Effector memory CD8-positive, alpha-beta T cell (primary cell): Measurements from ENCODE around the gene ALG6.
"Not testable (repeated sequence)": the region's sequence is repeated elsewhere in the genome, so short reads cannot be mapped to it uniquely, and the experiment has no call there.

ENCODE experiments used
- ATAC-seq: fragments of 150-1000 bp; cut with Tn5 transposase; replicated peaks from 2 replicates; pipeline ENCODE4 v1.10.0; 2021; ENCODE audit warnings: mild to moderate bottlenecking, moderate library complexity
- DNase-seq, 3 experiments: peaks; one replicate each; pipeline ENCODE4 v3.0.0; 2021
- H3K27ac Mint-ChIP-seq, 2 donors: one replicate each; pipeline ENCODE4 v1.8.0; 2022; ENCODE audit warnings: mild to moderate bottlenecking in 2 of 2, mixed read lengths in 2 of 2, moderate library complexity in 2 of 2
- H3K27me3 Mint-ChIP-seq, 2 donors: one replicate each; pipeline ENCODE4 v1.8.0; 2022; ENCODE audit warnings: mixed read lengths in 2 of 2
- H3K36me3 Mint-ChIP-seq: one replicate; pipeline ENCODE4 v1.8.0; 2022; ENCODE audit warnings: mild to moderate bottlenecking, moderate library complexity, mixed read lengths; ENCODE audit not compliant: insufficient read depth
- H3K4me1 Mint-ChIP-seq, 2 donors: one replicate each; pipeline ENCODE4 v1.8.0; 2022; ENCODE audit warnings: low read depth in 2 of 2, mixed read lengths in 2 of 2
- H3K4me3 Mint-ChIP-seq, 2 donors: one replicate each; pipeline ENCODE4 v1.8.0; 2022; ENCODE audit warnings: mild to moderate bottlenecking in 2 of 2, mixed read lengths in 2 of 2, moderate library complexity in 2 of 2
- H3K9me3 Mint-ChIP-seq, 2 donors: one replicate each; pipeline ENCODE4 v1.8.0; 2022; ENCODE audit warnings: mixed read lengths in 2 of 2

Gene ALG6

GRCh38 chr1:63343922-63344321 lies 23.5 kb upstream of the ALG6 start:
- no peak overlapping the region for H3K27ac Mint-ChIP-seq
- H3K27me3 Mint-ChIP-seq, result peaks cover 38 to 63% of the 10 kb centered on the region in 2 donors
- no peak for DNase-seq
- no peaks in the 10 kb centered on the region for H3K4me1 Mint-ChIP-seq
- no peak overlapping the region for H3K4me3 Mint-ChIP-seq
- no peak for ATAC-seq
- no peaks in the 10 kb centered on the region for H3K36me3 Mint-ChIP-seq
- no peaks in the 10 kb centered on the region for H3K9me3 Mint-ChIP-seq

GRCh38 chr1:63350320-63350719 lies 17.1 kb upstream of the ALG6 start:
- DNase-seq (no peak), ATAC-seq (no peak)
- no peak overlapping the region for H3K27ac Mint-ChIP-seq
- no peaks in the 10 kb centered on the region for H3K36me3 Mint-ChIP-seq
- H3K9me3 Mint-ChIP-seq, result no peaks in the 10 kb centered on the region
- H3K4me3 Mint-ChIP-seq, result no peak overlapping the region
- no peaks in the 10 kb centered on the region for H3K4me1 Mint-ChIP-seq
- H3K27me3 Mint-ChIP-seq, result peaks cover 51 to 61% of the 10 kb centered on the region in 2 donors

GRCh38 chr1:63352736-63353135 lies 14.7 kb upstream of the ALG6 start:
- DNase-seq, result no peak
- Mint-ChIP-seq H3K4me3 (no peak overlapping the region), H3K4me1 (no peaks in the 10 kb centered on the region), H3K27me3 (peaks cover 44 to 53% of the 10 kb centered on the region in 2 donors), H3K27ac (no peak overlapping the region), H3K9me3 (no peaks in the 10 kb centered on the region), H3K36me3 (no peaks in the 10 kb centered on the region)
- no peak for ATAC-seq

DNA sequence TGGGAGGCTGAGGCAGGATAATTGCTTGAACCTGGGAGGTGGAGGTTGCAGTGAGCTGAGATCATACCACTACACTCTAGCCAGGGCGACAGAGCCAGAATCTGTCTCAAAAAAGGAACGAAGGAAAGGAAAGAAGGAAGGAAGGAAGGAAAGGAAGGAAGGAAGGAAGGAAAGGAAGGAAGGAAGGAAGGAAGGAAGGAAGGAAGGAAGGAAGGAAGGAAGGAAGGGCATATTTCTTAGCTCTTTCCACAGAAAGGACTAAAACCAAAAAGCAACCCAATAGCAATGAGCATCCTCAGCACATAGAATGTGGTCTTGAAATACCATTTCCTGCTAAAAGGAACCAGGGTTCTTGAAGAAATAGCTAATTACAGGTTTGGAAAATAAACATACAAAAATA lies 11.2 kb upstream of the ALG6 start:
- H3K36me3 Mint-ChIP-seq, H3K9me3 Mint-ChIP-seq, H3K27ac Mint-ChIP-seq, H3K4me3 Mint-ChIP-seq, DNase-seq, H3K4me1 Mint-ChIP-seq, ATAC-seq: not testable (repeated sequence)
- H3K27me3 Mint-ChIP-seq, result peaks cover 56 to 61% of the 10 kb centered on the region in 2 donors

DNA sequence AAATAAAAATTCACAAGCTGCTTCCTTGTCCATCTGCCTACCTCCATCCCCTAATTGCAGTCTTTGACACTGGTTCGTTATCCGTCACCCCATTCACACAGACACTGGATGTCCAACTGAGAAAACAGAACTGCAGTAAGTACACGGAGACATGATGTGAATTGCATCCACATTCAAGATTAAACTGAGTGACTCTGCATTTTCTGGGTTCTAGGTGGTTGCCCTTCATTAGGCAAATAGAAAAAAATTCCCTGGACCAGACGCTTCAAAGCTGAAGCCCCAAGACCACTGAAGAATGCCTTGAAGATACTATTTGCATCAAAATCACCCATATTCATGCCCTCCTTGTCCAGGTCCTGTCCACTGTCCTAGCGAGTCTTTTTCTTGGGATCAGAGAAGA lies 7.9 kb upstream of the ALG6 start:
- ATAC-seq (no peak), DNase-seq (no peak)
- Mint-ChIP-seq H3K9me3 (no peaks in the 10 kb centered on the region), H3K27me3 (peaks cover 38 to 61% of the 10 kb centered on the region in 2 donors), H3K36me3 (no peaks in the 10 kb centered on the region), H3K4me3 (no peak overlapping the region), H3K4me1 (no peaks in the 10 kb centered on the region), H3K27ac (no peak overlapping the region)

DNA sequence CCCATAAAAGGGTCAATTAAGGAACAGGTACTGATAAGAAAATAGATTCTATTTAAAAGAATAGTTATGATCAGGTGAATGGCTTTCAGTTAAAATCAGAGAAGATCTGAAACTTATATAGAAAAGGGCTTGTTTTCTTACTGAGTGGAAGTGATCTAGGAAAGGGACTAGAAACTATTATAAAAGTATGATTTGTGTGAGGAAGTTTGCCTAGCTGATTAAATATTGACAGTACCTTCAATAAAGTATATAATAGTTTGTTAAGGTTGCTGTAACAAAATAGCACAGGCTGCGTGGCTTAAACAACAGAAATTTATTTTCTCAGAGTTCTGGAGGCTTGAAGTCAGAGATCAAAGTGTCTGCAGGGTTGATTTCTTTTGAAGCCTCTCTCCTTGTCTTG lies 5.4 kb upstream of the ALG6 start:
- Mint-ChIP-seq H3K27ac (no peak overlapping the region), H3K4me1 (peaks cover 7 to 9% of the 10 kb centered on the region in 2 donors), H3K9me3 (no peaks in the 10 kb centered on the region), H3K4me3 (no peak overlapping the region), H3K27me3 (peaks cover 17 to 53% of the 10 kb centered on the region in 2 donors), H3K36me3 (no peaks in the 10 kb centered on the region)
- DNase-seq (no peak), ATAC-seq (no peak)

- Mint-ChIP-seq H3K36me3 (no peaks in the 10 kb centered on the region), H3K27ac (no peak overlapping the region), H3K27me3 (peaks cover 17 to 53% of the 10 kb centered on the region in 2 donors), H3K4me1 (peaks cover 8 to 10% of the 10 kb centered on the region in 2 donors), H3K4me3 (no peak overlapping the region), H3K9me3 (no peaks in the 10 kb centered on the region)
- no peak for ATAC-seq
- no peak for DNase-seq
These were observed 4.8 kb upstream of the ALG6 start for GRCh38 chr1:63362578-63362977.

GRCh38 chr1:63363014-63363413 lies 4.4 kb upstream of the ALG6 start:
- H3K4me3 Mint-ChIP-seq, result no peak overlapping the region
- no peaks in the 10 kb centered on the region for H3K9me3 Mint-ChIP-seq
- DNase-seq, result no peak

DNA sequence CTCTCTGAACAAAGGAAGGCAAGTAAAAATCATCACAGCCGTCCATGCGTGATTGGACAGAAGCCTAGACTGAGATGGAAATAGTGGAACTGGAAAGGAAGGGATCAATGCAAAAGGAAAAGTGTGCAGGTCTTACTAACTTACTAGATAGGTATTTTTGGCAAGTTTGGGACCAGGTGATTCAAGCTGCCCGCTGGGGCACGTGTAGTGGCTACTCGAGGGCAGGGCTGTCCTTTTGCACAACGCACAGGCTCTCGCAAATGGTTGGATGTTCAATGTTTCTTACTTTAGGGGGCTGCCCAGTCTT lies 566 bp upstream of the ALG6 start:
- peaks cover 4% of the 10 kb centered on the region for H3K36me3 Mint-ChIP-seq
- ATAC-seq, result no peak
- peaks cover 0 to 17% of the 10 kb centered on the region in 2 donors for H3K27me3 Mint-ChIP-seq
- peaks cover 18 to 23% of the 10 kb centered on the region in 2 donors for H3K4me1 Mint-ChIP-seq
- DNase-seq, result no peak
- H3K4me3 Mint-ChIP-seq, result peak overlapping the region; percentile 88 to 92
- H3K9me3 Mint-ChIP-seq, result no peaks in the 10 kb centered on the region
- H3K27ac Mint-ChIP-seq, result peak overlapping the region; percentile 87 to 93

More at GRCh38 chr1:63363014-63363413, 4.4 kb upstream of the ALG6 start:
- ATAC-seq, result no peak
- Mint-ChIP-seq H3K27ac (no peak overlapping the region), H3K27me3 (peaks cover 17 to 52% of the 10 kb centered on the region in 2 donors), H3K4me1 (peaks cover 8 to 12% of the 10 kb centered on the region in 2 donors), H3K36me3 (no peaks in the 10 kb centered on the region)

DNA sequence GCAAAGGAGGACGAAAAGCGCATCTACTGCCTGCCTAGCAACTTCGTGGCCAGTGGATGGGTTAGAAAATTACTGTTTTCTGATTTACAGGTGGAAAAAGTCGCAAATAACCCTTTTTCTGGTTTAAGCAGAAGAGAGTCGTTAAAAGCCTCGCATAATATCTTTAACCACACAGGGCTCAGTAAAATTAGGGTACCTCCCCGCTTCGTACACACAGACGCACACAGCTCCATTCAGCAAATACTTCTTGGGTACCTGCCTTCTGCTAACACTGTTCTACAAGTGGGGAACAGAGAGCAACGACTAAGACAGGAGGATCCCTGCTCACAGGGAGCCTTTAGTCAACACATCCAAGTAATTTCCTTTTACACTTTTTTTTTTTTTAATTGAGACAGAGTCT lies 704 bp downstream of the ALG6 start:
- Mint-ChIP-seq H3K9me3 (no peaks in the 10 kb centered on the region), H3K27me3 (peaks cover 0 to 5% of the 10 kb centered on the region in 2 donors), H3K4me3 (peak overlapping the region; percentile 88 to 92), H3K27ac (peak overlapping the region; percentile 88 to 93), H3K4me1 (peaks cover 18 to 23% of the 10 kb centered on the region in 2 donors), H3K36me3 (peaks cover 4% of the 10 kb centered on the region)
- DNase-seq (no peak), ATAC-seq (no peak)

GRCh38 chr1:63379583-63379982 lies 12.2 kb downstream of the ALG6 start:
- Mint-ChIP-seq H3K9me3 (no peaks in the 10 kb centered on the region), H3K4me3 (no peak overlapping the region), H3K27ac (no peak overlapping the region), H3K36me3 (peaks cover 20% of the 10 kb centered on the region), H3K27me3 (no peaks in the 10 kb centered on the region), H3K4me1 (peaks cover 15 to 19% of the 10 kb centered on the region in 2 donors)
- no peak for ATAC-seq
- DNase-seq, result no peak

DNA sequence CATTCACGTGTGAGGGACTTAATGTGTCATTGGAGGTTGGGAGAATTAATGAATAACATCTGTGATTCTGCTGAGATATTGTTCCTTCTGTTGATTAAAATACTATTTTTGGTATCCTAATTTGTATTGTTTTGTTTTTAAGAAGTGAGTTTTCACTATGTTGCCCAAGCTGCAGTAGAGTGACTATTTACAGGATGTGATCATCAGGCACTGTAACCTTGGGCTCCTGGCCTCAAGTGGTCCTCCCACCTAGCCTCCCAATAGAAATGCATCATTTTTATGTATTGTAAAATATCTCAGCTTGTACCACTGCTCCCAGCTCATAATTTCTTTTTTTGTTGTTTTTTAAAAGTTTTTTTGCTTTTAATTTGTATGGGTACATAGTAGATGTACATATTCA lies 14.3 kb downstream of the ALG6 start:
- DNase-seq (no peak), ATAC-seq (no peak)
- H3K4me1 Mint-ChIP-seq, result peaks cover 24 to 33% of the 10 kb centered on the region in 2 donors
- H3K36me3 Mint-ChIP-seq, result peaks cover 11% of the 10 kb centered on the region
- H3K4me3 Mint-ChIP-seq, result no peak overlapping the region
- H3K27ac Mint-ChIP-seq, result no peak overlapping the region
- no peaks in the 10 kb centered on the region for H3K9me3 Mint-ChIP-seq
- no peaks in the 10 kb centered on the region for H3K27me3 Mint-ChIP-seq

DNA sequence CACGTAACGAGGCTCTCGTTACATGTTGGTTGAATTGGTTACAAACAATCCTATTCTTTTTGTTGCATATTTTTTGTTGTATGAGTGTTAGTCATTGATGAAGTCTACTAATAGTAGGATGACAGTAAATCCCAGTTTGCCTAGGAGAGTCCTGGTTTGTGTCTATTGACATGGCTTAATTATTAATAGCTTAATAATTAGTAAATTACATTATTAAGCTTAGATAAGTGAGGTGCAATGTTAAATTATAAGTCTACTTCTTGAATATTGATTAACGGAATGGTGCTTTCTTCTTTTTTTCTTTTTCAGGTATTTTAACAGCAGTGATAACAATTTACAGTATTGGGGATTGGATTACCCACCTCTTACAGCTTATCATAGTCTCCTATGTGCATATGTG lies 34.5 kb downstream of the ALG6 start:
- Mint-ChIP-seq H3K27ac (no peak overlapping the region), H3K36me3 (peaks cover 53% of the 10 kb centered on the region), H3K4me3 (no peak overlapping the region), H3K27me3 (no peaks in the 10 kb centered on the region), H3K4me1 (no peaks in the 10 kb centered on the region), H3K9me3 (no peaks in the 10 kb centered on the region)
- DNase-seq (no peak), ATAC-seq (no peak)

GRCh38 chr1:63403386-63403785 lies 36.0 kb downstream of the ALG6 start:
- Mint-ChIP-seq H3K4me1 (no peaks in the 10 kb centered on the region), H3K36me3 (peaks cover 57% of the 10 kb centered on the region)
- no peak for ATAC-seq

DNA sequence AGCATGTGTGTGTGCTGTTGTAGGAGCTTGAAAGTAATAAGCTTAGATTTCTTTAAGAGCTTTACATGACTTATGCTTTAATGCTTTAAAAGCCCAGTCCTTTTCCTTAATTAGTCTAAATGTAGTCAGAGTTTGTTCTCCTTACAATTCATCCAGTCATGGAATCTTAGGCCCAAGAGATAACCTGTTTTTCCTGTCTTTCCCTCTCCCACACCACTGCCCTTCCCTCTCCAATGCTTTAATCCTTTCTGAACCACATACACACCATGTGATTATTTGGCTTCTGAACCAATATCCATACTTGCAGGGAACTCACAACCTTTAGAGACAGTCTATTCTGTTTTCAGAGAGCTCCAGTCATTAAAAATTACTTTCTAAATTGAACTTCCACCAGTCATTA lies 37.6 kb downstream of the ALG6 start:
- H3K4me1 Mint-ChIP-seq, result no peaks in the 10 kb centered on the region
- H3K4me3 Mint-ChIP-seq, result no peak overlapping the region
- no peaks in the 10 kb centered on the region for H3K9me3 Mint-ChIP-seq
- H3K27ac Mint-ChIP-seq, result no peak overlapping the region
- peaks cover 48% of the 10 kb centered on the region for H3K36me3 Mint-ChIP-seq
- ATAC-seq (no peak), DNase-seq (no peak)
- no peaks in the 10 kb centered on the region for H3K27me3 Mint-ChIP-seq

More at GRCh38 chr1:63403386-63403785, 36.0 kb downstream of the ALG6 start:
- Mint-ChIP-seq H3K9me3 (no peaks in the 10 kb centered on the region), H3K4me3 (no peak overlapping the region), H3K27ac (no peak overlapping the region), H3K27me3 (no peaks in the 10 kb centered on the region)
- DNase-seq, result no peak
